K562 (cell line): Measurements from ENCODE around the gene DNER. TPM values are rescaled to one million over a fixed set of nuclear protein-coding genes. Genes with fewer than 3 reads are reported as not detected.

Experiments used
- ATAC-seq: fragments of 200-7000 bp; cut with Tn5 transposase; 3 replicates; pipeline ENCODE4 v1.9.1; 2020; ENCODE audit warnings: moderate library complexity
- BruUV-seq: library from RNA; stranded (reverse); fragments of 400-500 nt; replicated peaks from 2 replicates; lab custom pipeline; 2021; lab: Mats Ljungman, UMichigan
- CTCF ChIA-PET: fragments of 300-600 bp; formaldehyde crosslinking; extraction: SDS; loops from one replicate; lab custom pipeline; 2021; ENCODE audit warnings: low intra/inter-chr PET ratio; lab: Yijun Ruan, JAX
- POLR2A ChIA-PET: fragments of 300-600, 350-650 bp; sonication (Branson Sonifier 250); formaldehyde crosslinking; extraction: SDS; loops from one replicate; lab custom pipeline; 2021; ENCODE audit warnings: antibody characterized with exemption, inconsistent platforms; lab: Yijun Ruan, JAX
- DNase-seq, 4 experiments: peaks; one replicate each; pipeline versions ENCODE4 v3.0.0 to v3.0.0-alpha.2; 2011 to 2018; ENCODE audit warnings: low spot score in 3 of 4, mixed read lengths in 3 of 4; ENCODE audit errors: extremely low read depth in 1 of 4
- FAIRE-seq: peaks from 2 replicates; lab custom pipeline; 2011; peaks lifted over from hg19 to GRCh38; lab: Jason Lieb, UNC
- H2AFZ ChIP-seq: 2 replicates; pipeline ENCODE4 v1.6.0; 2011; ENCODE audit warnings: low read depth, low read length, control low read depth, inconsistent platforms
- H3K27ac ChIP-seq: fragments of 200-600 bp; 3 replicates; pipeline ENCODE4 v1.8.0; 2011; ENCODE audit warnings: low read depth, mild to moderate bottlenecking, control low read depth, inconsistent platforms, low read length, moderate library complexity, mixed read lengths; ENCODE audit errors: extremely low read depth
- H3K27me3 ChIP-seq, 2 experiments: fragments of 300-600 bp in 1 of 2; 2 replicates in 1 of 2; 3 replicates in 1 of 2; pipeline versions ENCODE4 v1.6.0 to v1.8.0; 2011; ENCODE audit warnings: inconsistent platforms in 2 of 2, low read length in 2 of 2, mild to moderate bottlenecking in 1 of 2, mixed read lengths in 1 of 2, moderate library complexity in 1 of 2; ENCODE audit not compliant: control insufficient read depth in 2 of 2, insufficient read depth in 2 of 2
- H3K36me3 ChIP-seq: fragments of 300-600 bp; 3 replicates; pipeline ENCODE4 v1.8.0; 2011; ENCODE audit warnings: mild to moderate bottlenecking, low read length, inconsistent platforms; ENCODE audit not compliant: control insufficient read depth, insufficient read depth
- H3K4me1 ChIP-seq, 2 experiments: fragments of 200-600 bp in 1 of 2; replicated peaks in 1 of 2; 2 replicates in 1 of 2; 3 replicates in 1 of 2; pipeline versions ENCODE4 v1.5.1 to v1.8.0; 2011; ENCODE audit warnings: inconsistent platforms in 2 of 2, low read length in 2 of 2, mild to moderate bottlenecking in 1 of 2, mixed read lengths in 1 of 2, moderate library complexity in 1 of 2; ENCODE audit not compliant: control insufficient read depth in 2 of 2, insufficient read depth in 2 of 2
- H3K4me2 ChIP-seq: 2 replicates; pipeline ENCODE4 v1.6.1; 2011; ENCODE audit warnings: low read length, control low read depth, inconsistent platforms, mixed read lengths; ENCODE audit not compliant: insufficient read depth
- H3K4me3 ChIP-seq: fragments of 200-600 bp; sonication (generic), shearing (Covaris generic); 2 replicates; pipeline ENCODE4 v1.5.1; 2016; ENCODE audit warnings: control low read depth, inconsistent platforms
- H3K79me2 ChIP-seq: fragments of 200-600 bp; 3 replicates; pipeline ENCODE4 v1.8.0; 2011; ENCODE audit warnings: low read length, inconsistent platforms; ENCODE audit not compliant: control insufficient read depth, insufficient read depth
- H3K9ac ChIP-seq, 2 experiments: 2 replicates each; pipeline versions ENCODE4 v1.6.0 to v1.6.1; 2011; ENCODE audit warnings: low read depth in 2 of 2, low read length in 2 of 2, control low read depth in 1 of 2, inconsistent platforms in 1 of 2, mild to moderate bottlenecking in 1 of 2, mixed read lengths in 1 of 2; ENCODE audit not compliant: insufficient read depth in 1 of 2
- H3K9me1 ChIP-seq: one replicate; pipeline ENCODE4 v1.6.0; 2011; ENCODE audit warnings: inconsistent platforms, mild to moderate bottlenecking, low read length, moderate library complexity; ENCODE audit not compliant: control insufficient read depth, insufficient read depth
- H3K9me3 ChIP-seq: replicated peaks from 2 replicates; pipeline ENCODE4 v1.5.1; 2011; ENCODE audit warnings: low read depth, low read length, inconsistent platforms; ENCODE audit not compliant: control insufficient read depth, insufficient read depth
- H4K20me1 ChIP-seq: replicated peaks from 2 replicates; pipeline ENCODE4 v1.6.1; 2011; ENCODE audit warnings: low read length, inconsistent platforms, mixed read lengths; ENCODE audit not compliant: control insufficient read depth, insufficient read depth
- BRD9 ChIP-seq: fragments of 450-650 bp; IDR thresholded peaks from 2 replicates; pipeline ENCODE4 v1.6.1; 2018; ENCODE audit warnings: low read depth; ENCODE audit not compliant: partially characterized antibody
- CAMTA2 ChIP-seq: fragments of 250-450 bp; sonication (Bioruptor Pico); conservative IDR thresholded peaks from 2 replicates; pipeline ENCODE4 v1.5.1; 2022
- CGGBP1 ChIP-seq: fragments of 250-450 bp; sonication (Bioruptor Pico); IDR thresholded peaks from 2 replicates; pipeline ENCODE4 v1.9.0; 2021; ENCODE audit warnings: mild to moderate bottlenecking
- EHMT2 ChIP-seq: fragments of 450-650 bp; IDR thresholded peaks from 2 replicates; pipeline ENCODE4 v1.6.1; 2018; ENCODE audit warnings: antibody characterized with exemption
- NR4A1 ChIP-seq, 2 experiments: fragments of 250-450 bp in 1 of 2; fragments of 450-650 bp in 1 of 2; sonication (Bioruptor Pico) in 1 of 2; IDR thresholded peaks; 2 replicates each; pipeline versions ENCODE4 v1.4.0 to v1.6.1; 2016 to 2020; ENCODE audit warnings: mild to moderate bottlenecking in 2 of 2, missing compliant biosample characterization in 1 of 2, missing genetic modification characterization in 1 of 2, moderate library complexity in 1 of 2
- RAD21 ChIP-seq, 2 experiments: fragments of 250-450 bp in 1 of 2; fragments of 450-650 bp in 1 of 2; sonication (Bioruptor Pico) in 1 of 2; formaldehyde crosslinking in 1 of 2; IDR thresholded peaks in 1 of 2; conservative IDR thresholded peaks in 1 of 2; 2 replicates each; pipeline versions ENCODE4 v1.4.0 to v1.8.0; 2020 to 2022; ENCODE audit warnings: mild to moderate bottlenecking in 2 of 2, moderate library complexity in 1 of 2
- RBBP5 ChIP-seq: fragments of 200-600 bp; sonication (generic); IDR thresholded peaks from 2 replicates; pipeline ENCODE4 v1.6.1; 2012; ENCODE audit warnings: borderline replicate concordance, mild to moderate bottlenecking, low read length, control low read depth, inconsistent platforms; ENCODE audit not compliant: insufficient read depth, poor library complexity, severe bottlenecking
- SIN3B ChIP-seq: fragments of 450-650 bp; IDR thresholded peaks from 2 replicates; pipeline ENCODE4 v1.6.1; 2017; ENCODE audit warnings: low read depth, mild to moderate bottlenecking, moderate library complexity
- SLC30A9 ChIP-seq: fragments of 250-450 bp; sonication (Bioruptor Pico); IDR thresholded peaks from 2 replicates; pipeline ENCODE4 v1.8.0; 2022; ENCODE audit warnings: mild to moderate bottlenecking, moderate library complexity
- SMAD2 ChIP-seq: fragments of 150-350 bp; IDR thresholded peaks from 2 replicates; pipeline ENCODE4 v1.6.1; 2014; ENCODE audit warnings: low read depth, mild to moderate bottlenecking, low read length
- SNRNP70 ChIP-seq: fragments of 200-400 bp; formaldehyde crosslinking; optimal IDR thresholded peaks from 2 replicates; pipeline ENCODE3; 2017; ENCODE audit warnings: low read depth, low read length
- SP2 ChIP-seq: IDR thresholded peaks from 2 replicates; pipeline ENCODE4 v1.6.1; 2011; ENCODE audit warnings: mild to moderate bottlenecking, low read depth, low read length, moderate library complexity; ENCODE audit not compliant: poor library complexity, severe bottlenecking; ENCODE audit errors: extremely low read depth
- TBL1XR1 ChIP-seq, 2 experiments: IDR thresholded peaks; 2 replicates each; pipeline ENCODE4 v1.6.1; 2012; ENCODE audit warnings: improper control_type of control experiment in 2 of 2, low read length in 2 of 2, mild to moderate bottlenecking in 1 of 2
- ZNF282 ChIP-seq: sonication (generic); formaldehyde crosslinking; IDR thresholded peaks from 2 replicates; pipeline ENCODE4 v1.8.1; 2023; ENCODE audit warnings: missing genetic modification reagents
- ZNF57 ChIP-seq: fragments of 450-650 bp; formaldehyde crosslinking; IDR thresholded peaks from 2 replicates; pipeline ENCODE4 v1.4.0; 2020; ENCODE audit warnings: mild to moderate bottlenecking, moderate library complexity
- WGBS: fragments of 100-300 bp; shearing (Covaris generic); methylation state at CpG from one replicate; pipeline ENCODE4 v1.1.6; 2016; ENCODE audit warnings: low coverage, mixed read lengths; ENCODE audit not compliant: insufficient coverage; ENCODE audit errors: missing lambda C conversion rate; 5-methylcytosine and 5-hydroxymethylcytosine counted together
- in situ Hi-C: fragments of 300-500 bp; cut with MboI; formaldehyde crosslinking; loops from 4 replicates; pipeline ENCODE4 v1.15.0; 2018; ENCODE audit warnings: inconsistent platforms, mixed read lengths
- intact Hi-C: fragments of 100-400 bp; cut with micrococcal nuclease; formaldehyde crosslinking; loops from 2 replicates; pipeline ENCODE4 v1.14.2; 2022
- polyA plus RNA-seq, 8 experiments: library from polyadenylated mRNA; depleted of rRNA in 4 of 8; stranded (reverse) in 5 of 8; unstranded in 3 of 8; fragments of >200 nt; fragmentation: Nextera tagmentation in 2 of 8; fragmentation: Illumina TruSeq in 1 of 8; extraction: Ambion mirVana in 2 of 8; extraction: Trizol in 1 of 8; gene quantifications; 2 replicates each; pipeline versions ENCODE4 v1.2.1 to v1.2.3, GENCODE V29; 2011 to 2014; ENCODE audit warnings: inconsistent platforms in 1 of 8, missing spikeins in 1 of 8
- total RNA-seq, 7 experiments: library from RNA; depleted of rRNA in 6 of 7; stranded (reverse); fragments of >200 nt in 6 of 7; fragmentation: Illumina TruSeq in 2 of 7; extraction: Trizol in 2 of 7; gene quantifications; 2 replicates each; pipeline versions ENCODE4 v1.2.1 to v1.2.3, GENCODE V29; 2011 to 2021; ENCODE audit warnings: low replicate concordance in 1 of 7
- TF ChIP-seq, protein P1 (sequence below): IDR thresholded peaks from 3 replicates; pipeline ENCODE4 v1.6.1; 2011; ENCODE audit warnings: borderline replicate concordance, mild to moderate bottlenecking, moderate library complexity; ENCODE audit not compliant: insufficient read length; ENCODE audit errors: extremely low read depth

DNER gene
- total and polyA plus RNA-seq, 9 of the 15 experiments (the other 6 are each of a cell fraction or from before 2014, with no cell fraction given): not detected

GRCh38 chr2:229403296-229403695 lies 311.1 kb downstream of the DNER start:
- H3K9ac ChIP-seq: no peak overlapping the region
- FAIRE-seq (no peak), ATAC-seq (no peak), DNase-seq (no peak)
- no peaks in the 10 kb centered on the region for H3K4me1 ChIP-seq
- CTCF ChIA-PET: no interaction called here
- no peak overlapping the region for H2AFZ ChIP-seq
- no peaks in the 10 kb centered on the region for H3K9me1 ChIP-seq
- H3K27ac ChIP-seq: no peak overlapping the region
- H3K36me3 ChIP-seq: no peaks in the 10 kb centered on the region
- no peaks in the 10 kb centered on the region for H3K27me3 ChIP-seq
- no peaks in the 10 kb centered on the region for H3K9me3 ChIP-seq
- intact Hi-C loops: no loop called here
- in situ Hi-C loops: no loop called here
- no peaks in the 10 kb centered on the region for H4K20me1 ChIP-seq
- no peak overlapping the region for H3K4me3 ChIP-seq
- WGBS: 0% methylated on average over 3 of the region's 3 CpGs
- TF ChIP-seq RAD21 (CRISPR knock-in tag; conservative IDR thresholded peaks at IDR 0.05 in 1 of 2, IDR thresholded peaks at IDR 0.05 in 1 of 2) (no peak), NR4A1 (CRISPR knock-in tag; IDR thresholded peaks at IDR 0.05) (no peak), NR4A1 (tag; IDR thresholded peaks at IDR 0.05) (no peak), CGGBP1 (no peak), CAMTA2 (CRISPR knock-in tag) (no peak), BRD9 (no peak), RBBP5 (no peak), SLC30A9 (CRISPR knock-in tag) (no peak), SIN3B (no peak), SNRNP70 (no peak), ZNF282 (CRISPR knock-in tag) (no peak), EHMT2 (no peak), TBL1XR1 (IDR thresholded peaks at IDR 0.05; ENCODE audit: low read length in 2 of 2) (no peak), SP2 (no peak), SMAD2 (no peak), ZNF57 (CRISPR knock-in tag) (no peak)
- TF ChIP-seq, protein P1, sequence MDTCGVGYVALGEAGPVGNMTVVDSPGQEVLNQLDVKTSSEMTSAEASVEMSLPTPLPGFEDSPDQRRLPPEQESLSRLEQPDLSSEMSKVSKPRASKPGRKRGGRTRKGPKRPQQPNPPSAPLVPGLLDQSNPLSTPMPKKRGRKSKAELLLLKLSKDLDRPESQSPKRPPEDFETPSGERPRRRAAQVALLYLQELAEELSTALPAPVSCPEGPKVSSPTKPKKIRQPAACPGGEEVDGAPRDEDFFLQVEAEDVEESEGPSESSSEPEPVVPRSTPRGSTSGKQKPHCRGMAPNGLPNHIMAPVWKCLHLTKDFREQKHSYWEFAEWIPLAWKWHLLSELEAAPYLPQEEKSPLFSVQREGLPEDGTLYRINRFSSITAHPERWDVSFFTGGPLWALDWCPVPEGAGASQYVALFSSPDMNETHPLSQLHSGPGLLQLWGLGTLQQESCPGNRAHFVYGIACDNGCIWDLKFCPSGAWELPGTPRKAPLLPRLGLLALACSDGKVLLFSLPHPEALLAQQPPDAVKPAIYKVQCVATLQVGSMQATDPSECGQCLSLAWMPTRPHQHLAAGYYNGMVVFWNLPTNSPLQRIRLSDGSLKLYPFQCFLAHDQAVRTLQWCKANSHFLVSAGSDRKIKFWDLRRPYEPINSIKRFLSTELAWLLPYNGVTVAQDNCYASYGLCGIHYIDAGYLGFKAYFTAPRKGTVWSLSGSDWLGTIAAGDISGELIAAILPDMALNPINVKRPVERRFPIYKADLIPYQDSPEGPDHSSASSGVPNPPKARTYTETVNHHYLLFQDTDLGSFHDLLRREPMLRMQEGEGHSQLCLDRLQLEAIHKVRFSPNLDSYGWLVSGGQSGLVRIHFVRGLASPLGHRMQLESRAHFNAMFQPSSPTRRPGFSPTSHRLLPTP: no peak
- TF ChIP-seq, all 486 proteins: peak for 0
- Histone ChIP-seq H3K4me2 (no peak overlapping the region), H3K79me2 (no peaks in the 10 kb centered on the region)
- no TSS peak for BruUV-seq
- POLR2A ChIA-PET: no interaction called here
